Measurements from ENCODE around the gene COL23A1.

GRCh38 chr5:178223196-178223773 lies 366.9 kb downstream of the COL23A1 start:
- no peak for TF ChIP-seq CTCF (IDR thresholded peaks at IDR 0.05; ENCODE audit: low read length)
- no peak for TF ChIP-seq EZH2 (optimal IDR thresholded peaks at IDR 0.05; ENCODE audit: low read depth, low read length)

All from MM.1S (cell line).